Tibial artery (tissue), 4 donors: ENCODE measurements around the gene IMP4.

Experiments
- DNase-seq, 2 donors: peaks; one replicate each; pipeline ENCODE4 v3.0.0-alpha.2; 2019
- H3K27ac ChIP-seq, 2 donors: fragments of 200-600 bp; sonication (generic) in 1 of 2; 1 replicate in 1 of 2; 2 replicates in 1 of 2; pipeline ENCODE4 v1.5.1; 2018 to 2019; ENCODE audit warnings: mild to moderate bottlenecking in 1 of 2
- H3K27me3 ChIP-seq, 2 donors: fragments of 200-600 bp; sonication (generic) in 1 of 2; one replicate each; pipeline versions ENCODE4 v1.5.1 to v1.6.0; 2016 to 2019
- H3K36me3 ChIP-seq, 3 donors: fragments of 200-600 bp; sonication (generic) in 2 of 3; one replicate each; pipeline ENCODE4 v1.5.1; 2016 to 2019; ENCODE audit warnings: mild to moderate bottlenecking in 2 of 3
- H3K4me1 ChIP-seq, 4 donors: fragments of 200-600 bp; sonication (generic) in 2 of 4; 1 replicate in 3 of 4; 2 replicates in 1 of 4; pipeline ENCODE4 v1.5.1; 2016 to 2019
- H3K4me3 ChIP-seq, 2 donors: fragments of 200-600 bp; sonication (generic) in 1 of 2; 1 replicate in 1 of 2; 2 replicates in 1 of 2; pipeline ENCODE4 v1.5.1; 2018 to 2019; ENCODE audit warnings: mild to moderate bottlenecking in 2 of 2
- H3K9me3 ChIP-seq, 3 donors: fragments of 200-600 bp; sonication (generic) in 1 of 3; one replicate each; pipeline ENCODE4 v1.5.1; 2016 to 2019
- intact Hi-C: fragments of 100-400 bp; cut with DNase I; formaldehyde crosslinking; loops from one replicate; pipeline ENCODE4 v1.15.0; 2023; ENCODE audit warnings: low total_unique reads
- TF ChIP-seq, protein P1 (sequence below), 2 experiments: fragments of 200-600 bp in 1 of 2; fragments of 450-650 bp in 1 of 2; IDR thresholded peaks; one replicate each; pipeline ENCODE4 v1.5.1; 2017 to 2019; ENCODE audit warnings: antibody characterized with exemption in 2 of 2, mild to moderate bottlenecking in 1 of 2, moderate library complexity in 1 of 2

The IMP4 gene

DNA sequence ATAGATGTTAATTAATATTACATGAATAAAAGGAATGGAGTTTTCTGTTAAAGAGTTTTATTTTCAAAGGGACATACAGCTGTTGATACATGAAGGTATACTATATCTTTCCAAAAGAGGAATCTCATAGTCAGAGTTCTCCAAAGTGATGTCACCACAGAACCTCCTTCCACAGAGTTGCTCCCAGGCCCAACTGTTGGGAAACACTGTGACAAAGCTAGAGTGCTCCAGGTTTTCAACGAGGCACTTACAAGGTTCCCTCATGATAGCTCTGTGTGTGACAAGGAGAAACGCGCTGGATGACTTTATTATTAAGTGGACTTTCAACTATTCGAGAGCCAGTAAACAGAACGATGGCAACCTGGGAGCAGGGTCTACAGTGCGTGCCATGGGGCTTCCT lies 46.7 kb downstream of the IMP4 start:
- TF ChIP-seq, protein P1, sequence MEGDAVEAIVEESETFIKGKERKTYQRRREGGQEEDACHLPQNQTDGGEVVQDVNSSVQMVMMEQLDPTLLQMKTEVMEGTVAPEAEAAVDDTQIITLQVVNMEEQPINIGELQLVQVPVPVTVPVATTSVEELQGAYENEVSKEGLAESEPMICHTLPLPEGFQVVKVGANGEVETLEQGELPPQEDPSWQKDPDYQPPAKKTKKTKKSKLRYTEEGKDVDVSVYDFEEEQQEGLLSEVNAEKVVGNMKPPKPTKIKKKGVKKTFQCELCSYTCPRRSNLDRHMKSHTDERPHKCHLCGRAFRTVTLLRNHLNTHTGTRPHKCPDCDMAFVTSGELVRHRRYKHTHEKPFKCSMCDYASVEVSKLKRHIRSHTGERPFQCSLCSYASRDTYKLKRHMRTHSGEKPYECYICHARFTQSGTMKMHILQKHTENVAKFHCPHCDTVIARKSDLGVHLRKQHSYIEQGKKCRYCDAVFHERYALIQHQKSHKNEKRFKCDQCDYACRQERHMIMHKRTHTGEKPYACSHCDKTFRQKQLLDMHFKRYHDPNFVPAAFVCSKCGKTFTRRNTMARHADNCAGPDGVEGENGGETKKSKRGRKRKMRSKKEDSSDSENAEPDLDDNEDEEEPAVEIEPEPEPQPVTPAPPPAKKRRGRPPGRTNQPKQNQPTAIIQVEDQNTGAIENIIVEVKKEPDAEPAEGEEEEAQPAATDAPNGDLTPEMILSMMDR (IDR thresholded peaks at IDR 0.05) = no peak
- Histone ChIP-seq H3K4me3 (no peak overlapping the region), H3K9me3 (no peaks in the 10 kb centered on the region), H3K4me1 (peaks cover 0 to 21% (median 13%) of the 10 kb centered on the region in 4 donors), H3K27me3 (no peaks in the 10 kb centered on the region), H3K27ac (no peak overlapping the region), H3K36me3 (no peaks in the 10 kb centered on the region)
- intact Hi-C loops = no loop called here
- no peak for DNase-seq

DNA sequence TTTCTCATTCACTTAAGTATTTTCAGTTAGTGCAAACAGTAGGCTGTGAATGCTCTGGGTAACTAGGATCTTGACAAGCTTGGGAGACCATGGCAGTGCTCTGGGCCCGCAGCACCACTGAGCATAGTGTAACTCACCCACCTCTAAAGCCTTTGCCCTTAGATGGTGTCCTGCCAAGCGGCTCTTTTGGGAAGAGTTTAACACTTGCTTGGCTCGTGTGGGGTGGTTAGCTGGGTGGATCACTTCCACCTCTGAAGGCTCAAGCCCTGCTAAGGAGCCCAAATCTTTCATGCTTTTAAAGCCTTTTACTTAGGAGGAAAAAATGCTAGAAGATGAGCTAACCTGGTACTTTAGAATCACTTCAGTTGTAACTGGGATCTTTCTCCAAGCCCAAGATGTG lies 47.1 kb downstream of the IMP4 start:
- TF ChIP-seq, protein P1 (IDR thresholded peaks at IDR 0.05) = no peak
- Histone ChIP-seq H3K27ac (no peak overlapping the region), H3K27me3 (no peaks in the 10 kb centered on the region), H3K36me3 (no peaks in the 10 kb centered on the region), H3K4me1 (peaks cover 0 to 21% (median 13%) of the 10 kb centered on the region in 4 donors), H3K9me3 (no peaks in the 10 kb centered on the region), H3K4me3 (no peak overlapping the region)
- DNase-seq = no peak
- intact Hi-C loops = no loop called here

DNA sequence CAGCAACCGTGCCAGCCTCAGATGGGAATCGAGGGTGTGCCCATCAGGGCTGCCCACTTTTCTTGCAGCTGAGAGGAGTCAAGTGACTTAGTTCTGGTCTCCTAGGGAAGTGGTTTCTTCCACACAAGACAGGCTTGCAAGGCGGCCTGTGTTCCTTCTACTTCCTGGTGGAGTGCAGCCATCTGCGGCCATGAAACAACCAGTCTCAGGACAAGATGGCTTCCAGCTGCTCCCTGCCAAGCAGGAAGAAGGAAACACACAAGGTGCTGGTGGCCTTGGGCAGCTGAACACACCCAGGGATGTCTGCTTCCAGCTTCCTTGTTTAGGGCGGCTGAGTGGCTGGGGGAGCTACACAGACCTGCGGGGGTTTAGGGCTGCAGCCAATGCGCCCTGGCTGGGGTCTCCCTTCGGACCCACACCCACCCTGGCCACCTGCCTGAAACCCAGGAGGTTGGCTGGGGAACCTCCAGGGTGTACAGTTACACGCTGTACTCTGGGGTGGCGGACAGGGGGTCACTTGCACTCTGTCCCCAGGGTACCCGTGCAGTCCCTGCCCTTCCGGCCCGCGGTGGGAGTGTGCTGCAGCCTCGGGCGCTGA lies 47.9 kb downstream of the IMP4 start:
- Histone ChIP-seq H3K27me3 (no peaks in the 10 kb centered on the region), H3K36me3 (no peaks in the 10 kb centered on the region), H3K4me3 (peak overlapping the region; percentile 64 to 92), H3K27ac (peak overlapping the region; percentile 83 to 90), H3K4me1 (peaks cover 0 to 21% (median 13%) of the 10 kb centered on the region in 4 donors), H3K9me3 (no peaks in the 10 kb centered on the region)
- DNase-seq = peak in 1 of 2 donors; percentile 53
- intact Hi-C loops = no loop called here
- TF ChIP-seq, protein P1 (IDR thresholded peaks at IDR 0.05) = no peak

DNA sequence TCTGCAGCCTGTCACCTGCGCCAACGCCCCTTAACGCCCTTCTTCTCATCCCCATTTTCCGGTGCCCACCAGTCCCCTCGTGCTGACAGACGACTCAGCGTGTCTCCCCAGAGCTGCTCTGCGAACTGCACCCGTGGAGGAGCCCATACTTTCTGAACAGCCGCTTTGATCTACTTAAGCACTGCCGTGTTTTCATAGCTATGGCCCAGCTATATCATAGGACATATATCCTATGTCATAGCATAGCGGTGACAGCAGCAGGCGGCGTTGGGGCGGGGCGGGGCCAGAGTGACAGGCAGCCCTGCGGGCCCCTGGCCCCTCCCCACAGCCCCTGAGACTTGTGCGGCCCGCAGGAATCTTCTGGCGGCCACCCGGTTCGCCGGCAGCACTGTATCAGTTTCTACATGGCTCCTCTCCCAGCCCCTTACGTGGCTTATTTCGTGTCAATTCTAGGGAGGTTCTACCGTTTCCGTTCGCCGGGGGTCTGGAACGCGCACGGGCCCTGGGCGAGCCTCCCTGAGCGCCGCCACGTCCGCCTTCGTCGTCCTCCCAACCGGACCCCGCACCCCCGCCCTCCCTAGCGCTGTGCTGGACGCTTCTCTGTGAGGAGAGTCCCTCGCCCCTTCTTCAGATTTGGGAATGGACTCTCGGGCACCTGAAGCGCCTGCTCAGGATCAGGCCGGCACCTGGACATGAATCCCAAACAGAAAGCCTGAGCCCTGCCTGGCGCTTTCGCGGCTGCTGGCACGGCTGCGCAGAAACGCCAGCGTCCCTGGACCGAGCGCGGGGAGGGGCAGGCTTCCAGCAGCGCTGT lies 48.6 kb downstream of the IMP4 start:
- intact Hi-C loops = no loop called here

DNA sequence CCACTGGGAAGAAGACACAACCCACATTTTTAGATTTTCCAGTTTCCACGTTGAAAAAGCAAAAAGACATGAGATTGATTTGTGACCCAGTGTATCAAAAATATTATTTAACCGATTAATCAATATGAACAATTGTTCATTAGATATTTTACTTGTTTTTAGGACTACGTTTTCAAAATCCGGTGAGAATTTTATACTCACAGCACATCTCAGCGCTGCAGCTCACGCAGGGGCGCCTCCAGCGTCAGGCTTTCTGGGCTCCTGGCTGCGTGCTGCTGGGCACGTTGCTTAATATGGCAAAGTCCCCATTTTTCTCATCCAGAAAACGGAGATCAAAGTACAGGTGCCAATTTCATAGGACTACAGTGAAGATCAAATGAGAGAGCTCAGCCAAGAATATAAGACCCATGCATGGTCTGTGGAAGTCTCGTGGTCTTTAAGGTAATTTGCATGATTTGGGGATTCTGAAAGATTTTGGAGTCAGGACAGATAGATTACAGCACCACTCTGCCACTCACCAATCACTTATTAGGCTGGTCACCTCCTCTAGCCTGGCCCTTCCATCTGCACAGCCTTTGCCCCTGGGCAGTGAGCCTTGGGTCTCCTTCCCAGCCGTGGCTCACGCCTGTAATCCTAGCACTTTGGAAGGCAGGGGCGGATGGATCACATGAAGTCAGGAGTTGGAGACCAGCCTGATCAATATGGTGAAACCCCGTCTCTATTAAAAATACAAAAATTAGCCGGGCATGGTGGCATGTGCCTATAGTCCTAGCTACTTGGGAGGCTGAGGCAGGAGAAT lies 49.4 kb downstream of the IMP4 start:
- Histone ChIP-seq H3K4me3 (peak overlapping the region; percentile 64 to 92), H3K27me3 (no peaks in the 10 kb centered on the region), H3K36me3 (no peaks in the 10 kb centered on the region), H3K9me3 (no peaks in the 10 kb centered on the region), H3K27ac (peak overlapping the region; percentile 83 to 90), H3K4me1 (peaks cover 0 to 21% (median 13%) of the 10 kb centered on the region in 4 donors)
- intact Hi-C loops = no loop called here
- TF ChIP-seq, protein P1 (IDR thresholded peaks at IDR 0.05) = no peak
- DNase-seq = no peak

More for the DNA sequence above, 48.6 kb downstream of the IMP4 start:
- no peaks in the 10 kb centered on the region for H3K36me3 ChIP-seq
- DNase-seq = peak; percentile 75 to 84
- peaks cover 0 to 21% (median 13%) of the 10 kb centered on the region in 4 donors for H3K4me1 ChIP-seq
- no peaks in the 10 kb centered on the region for H3K9me3 ChIP-seq
- peak overlapping the region; percentile 64 to 92 for H3K4me3 ChIP-seq
- no peaks in the 10 kb centered on the region for H3K27me3 ChIP-seq
- TF ChIP-seq, protein P1 (IDR thresholded peaks at IDR 0.05) = no peak
- H3K27ac ChIP-seq = peak overlapping the region; percentile 83 to 90
